ENCODE data around the gene MEX3D.

Gene MEX3D

DNA sequence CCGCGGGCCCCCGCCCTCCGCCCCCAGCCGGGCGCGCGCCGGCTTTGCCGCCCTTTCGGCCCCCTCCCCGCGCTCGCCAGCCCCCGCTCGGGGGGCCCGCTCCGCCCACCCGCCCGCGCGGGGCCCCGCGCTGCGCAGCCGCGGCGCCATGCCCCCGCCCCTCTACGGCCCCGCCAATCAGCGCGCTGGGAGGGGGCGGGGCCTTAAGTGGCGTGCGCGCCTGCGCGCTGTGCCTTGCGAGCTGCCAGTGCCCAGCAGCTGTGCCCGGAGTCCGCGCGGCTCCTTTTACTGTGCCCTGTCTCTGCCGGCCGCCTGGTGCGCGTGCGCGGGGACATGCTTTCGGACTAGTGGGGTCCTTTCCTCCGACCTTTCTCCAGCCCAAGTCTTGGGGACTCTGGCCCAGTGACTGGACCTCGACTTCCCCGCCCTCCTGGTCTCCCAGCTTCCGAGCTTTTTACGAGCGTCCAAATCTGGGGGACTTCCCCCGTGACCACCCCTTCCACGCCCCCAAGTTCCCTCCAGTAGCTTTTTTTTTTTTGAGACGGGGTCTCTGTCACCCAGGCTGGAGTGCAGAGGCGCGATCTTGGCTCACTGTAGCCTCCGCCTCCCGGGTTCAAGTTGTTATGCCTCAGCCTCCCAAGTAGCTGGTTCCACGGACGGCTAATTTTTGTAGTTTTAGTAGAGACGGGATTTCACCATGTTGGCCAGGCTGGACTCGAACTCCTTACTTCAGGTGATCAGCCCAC, 24.8 kb upstream of the MEX3D start, which contains the start of gene MBD3:
Gene MBD3 (minus strand): TSS at position 111 of the 746 bp plus-strand sequence. CDS start 234 bp downstream, outside the sequence.
- DNase-seq: peak; percentile 96

GRCh38 chr19:1592024-1592754, 24.1 kb upstream of the MEX3D start:
- peak; percentile 92 for DNase-seq

- no peak for DNase-seq
Measured at GRCh38 chr19:1591421-1592023, 23.4 kb upstream of the MEX3D start.

- peak; percentile 82 for DNase-seq
Measured at GRCh38 chr19:1590641-1591397, 22.7 kb upstream of the MEX3D start.

DNA sequence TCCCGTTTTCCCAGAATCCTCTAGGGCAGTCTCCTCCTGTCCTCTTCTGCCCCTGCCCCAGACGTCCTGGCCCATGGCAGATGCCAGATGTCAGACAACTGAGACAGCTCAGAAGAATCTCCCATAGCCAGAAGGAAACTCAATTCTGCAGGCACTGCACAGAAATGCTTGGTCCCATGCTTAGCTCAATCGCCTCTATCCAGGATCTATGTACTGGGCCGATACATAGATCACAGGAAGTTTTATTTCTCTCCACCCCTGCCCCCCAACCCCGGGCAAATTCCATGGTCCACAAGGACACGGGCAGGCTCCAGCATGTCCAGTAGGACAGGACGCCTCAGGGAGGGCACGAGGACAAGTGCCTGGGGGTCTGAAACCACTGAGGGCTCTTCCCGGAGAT, 19.7 kb upstream of the MEX3D start:
- no peak for DNase-seq

DNA sequence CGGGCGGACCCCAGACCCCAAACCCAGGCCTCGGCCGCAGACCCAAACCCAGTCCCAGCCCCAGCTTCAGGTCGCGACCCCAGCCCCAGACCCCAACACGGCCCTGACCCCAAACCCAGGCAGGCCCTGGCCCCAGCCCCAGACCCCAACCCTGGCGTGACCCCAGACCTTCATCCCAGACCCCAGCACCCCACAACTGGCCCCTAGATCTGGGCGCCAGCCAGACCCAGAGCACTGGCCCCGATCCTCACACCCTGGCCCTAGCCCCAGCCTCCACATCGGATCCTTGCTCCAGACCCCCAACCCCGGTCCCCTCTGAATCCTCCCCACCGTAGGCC, 17.1 kb upstream of the MEX3D start:
- DNase-seq: no peak

DNA sequence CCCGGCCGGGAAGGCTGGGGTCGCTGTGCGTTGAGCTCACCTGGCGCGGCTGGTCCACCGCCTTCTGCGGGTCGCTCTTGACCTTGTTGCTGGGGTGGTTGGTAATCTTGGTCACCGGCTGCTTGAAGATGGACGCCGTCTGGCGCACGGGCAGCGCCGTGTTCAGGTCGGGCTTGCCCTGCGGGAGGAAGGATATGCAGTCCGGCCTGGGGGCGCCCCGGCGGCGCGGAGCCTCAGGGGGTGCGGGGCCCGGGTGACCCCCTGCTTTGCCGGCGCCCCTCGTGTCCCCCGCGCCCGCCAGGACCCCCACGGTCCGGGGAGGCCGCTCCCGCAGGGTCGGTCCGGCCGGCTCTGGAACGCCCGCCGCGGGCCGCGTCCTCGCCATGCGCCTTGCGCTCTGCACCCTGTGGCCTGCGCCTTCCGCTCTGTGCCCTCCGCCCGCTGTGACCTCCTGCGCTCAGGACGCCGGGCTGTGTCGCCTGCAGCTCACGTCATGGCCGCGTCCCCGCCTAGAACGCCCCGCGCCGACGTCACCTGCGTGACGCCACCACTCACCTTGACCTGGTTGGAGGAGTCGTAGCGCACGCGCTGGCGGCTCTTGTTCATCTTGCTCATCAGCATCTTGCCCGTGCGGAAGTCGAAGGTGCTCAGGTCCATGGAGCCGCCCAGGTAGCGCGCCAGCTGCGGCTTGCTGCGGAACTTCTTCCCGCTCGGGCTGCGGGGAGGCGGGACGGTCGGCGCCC, 16.5 kb upstream of the MEX3D start:
- DNase-seq: no peak

- no peak for DNase-seq
Measured at GRCh38 chr19:1582201-1582600, 14.1 kb upstream of the MEX3D start.

DNA sequence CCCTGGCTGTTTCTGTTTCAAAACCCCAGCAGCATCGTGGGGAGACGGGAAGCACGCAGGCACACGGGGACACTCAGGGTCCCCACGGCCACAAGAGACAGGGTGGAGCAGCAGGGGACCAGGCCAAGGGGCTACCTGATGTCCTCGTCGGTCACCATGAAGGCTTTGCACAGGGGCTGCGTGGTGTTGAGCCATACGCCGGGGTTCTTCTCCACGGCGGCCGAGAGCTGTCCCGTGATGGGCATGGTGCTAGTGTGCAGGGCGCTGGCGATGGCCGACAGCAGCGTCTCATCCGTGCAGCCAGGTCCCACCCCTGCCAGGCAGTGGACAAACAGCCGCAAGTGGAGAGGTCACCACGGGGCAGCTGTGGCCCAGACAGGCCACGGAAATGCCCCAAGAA, 12.8 kb upstream of the MEX3D start:
- no peak for DNase-seq

- no peak for DNase-seq
Measured at GRCh38 chr19:1580382-1580781, 12.3 kb upstream of the MEX3D start.

DNA sequence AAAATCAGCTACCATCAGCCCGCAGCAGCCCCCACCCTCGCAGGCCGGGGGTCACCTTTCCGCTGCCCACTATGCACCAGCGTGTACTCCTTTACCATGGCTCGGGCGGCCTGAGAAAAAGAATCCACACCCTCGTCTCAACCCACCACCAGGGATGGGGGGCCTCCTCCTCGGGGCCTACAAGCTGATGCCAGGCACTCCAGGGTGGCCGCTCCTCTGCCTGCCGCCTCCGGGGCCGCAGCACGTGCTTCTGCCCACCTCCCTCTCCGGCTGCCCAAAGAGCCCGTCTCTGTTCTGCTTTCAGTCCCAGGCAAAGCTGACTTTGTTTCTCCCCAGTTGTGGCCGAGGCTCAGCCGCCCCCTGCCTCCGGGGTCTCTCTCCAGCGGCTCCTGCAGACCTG, 11.1 kb upstream of the MEX3D start:
- DNase-seq: no peak

DNA sequence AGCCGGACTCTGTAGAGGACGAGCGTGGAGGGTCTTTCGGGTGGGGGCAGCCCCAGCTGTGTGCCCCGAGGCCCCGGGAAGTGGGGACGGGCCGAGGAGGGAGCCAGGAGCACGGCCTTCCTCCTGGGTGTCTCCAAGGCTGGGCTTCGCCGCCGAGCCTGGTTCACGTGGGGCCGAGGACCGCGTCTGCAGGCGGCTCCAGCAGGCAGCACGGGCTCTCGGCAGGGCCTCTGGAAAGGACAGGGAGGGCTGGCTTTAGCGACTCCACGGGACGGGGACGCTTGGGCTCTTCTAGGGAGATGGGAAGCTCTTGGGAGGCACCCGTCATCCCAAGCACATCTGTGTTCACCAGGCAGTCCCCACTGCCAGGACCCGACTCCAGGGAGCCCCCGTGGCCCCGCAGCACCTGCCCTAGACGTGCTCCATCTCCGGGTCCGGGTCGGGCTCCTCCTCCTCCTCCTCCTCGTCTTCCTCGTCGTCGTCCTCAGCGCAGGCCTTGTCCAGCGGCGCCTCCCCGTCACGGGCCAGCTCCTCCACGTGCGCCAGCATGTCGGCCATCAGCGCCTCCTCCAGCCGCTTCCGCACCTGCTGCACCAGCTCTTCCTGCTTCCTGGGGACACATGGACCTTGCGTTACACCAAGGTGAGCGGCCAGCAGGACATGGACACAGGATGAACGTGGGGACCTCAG, 9.9 kb upstream of the MEX3D start:
- no peak for DNase-seq

DNA sequence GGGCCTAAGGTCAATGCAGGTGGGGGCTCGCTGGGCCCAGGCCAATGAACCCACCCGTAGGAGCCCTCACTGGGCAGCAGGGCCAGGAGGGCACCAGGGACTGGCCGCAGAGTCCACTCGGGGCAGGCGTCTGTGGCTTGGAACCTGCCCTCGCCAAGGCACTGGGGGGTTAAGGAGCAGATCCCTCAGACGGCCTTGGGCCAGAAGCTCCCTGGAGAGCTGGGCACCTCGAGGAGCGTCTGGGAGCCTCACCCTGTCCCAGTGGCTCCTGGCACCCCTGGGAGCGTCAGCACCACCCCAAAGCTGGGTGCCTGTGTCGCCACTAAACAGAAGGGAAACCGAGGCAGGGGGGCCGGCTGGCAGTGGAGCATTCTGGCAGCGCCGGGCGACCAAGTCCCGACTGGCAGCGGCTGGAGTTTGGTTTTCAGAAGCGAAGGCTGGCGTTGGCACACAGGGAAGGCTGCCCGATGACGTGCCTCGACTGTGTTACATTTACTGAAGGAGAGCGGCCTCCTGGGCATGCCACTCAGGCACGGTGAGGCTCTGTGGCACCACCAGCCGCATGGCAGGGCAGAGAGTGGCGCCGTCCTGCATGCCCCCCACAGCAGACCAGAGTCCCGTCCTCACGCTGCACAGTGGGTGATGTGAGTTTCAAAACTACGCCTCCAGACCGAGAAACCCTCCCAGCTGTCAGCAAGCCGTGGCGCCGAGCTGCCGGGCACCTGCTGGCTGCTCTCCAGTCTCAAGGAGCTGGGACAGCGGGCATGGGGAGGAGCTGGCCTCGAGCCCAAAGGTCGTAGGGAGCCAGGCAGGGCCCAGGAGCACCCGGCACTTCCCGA, 9.2 kb upstream of the MEX3D start:
- no peak for DNase-seq

GRCh38 chr19:1576242-1577089, 8.3 kb upstream of the MEX3D start:
- DNase-seq: no peak

DNA sequence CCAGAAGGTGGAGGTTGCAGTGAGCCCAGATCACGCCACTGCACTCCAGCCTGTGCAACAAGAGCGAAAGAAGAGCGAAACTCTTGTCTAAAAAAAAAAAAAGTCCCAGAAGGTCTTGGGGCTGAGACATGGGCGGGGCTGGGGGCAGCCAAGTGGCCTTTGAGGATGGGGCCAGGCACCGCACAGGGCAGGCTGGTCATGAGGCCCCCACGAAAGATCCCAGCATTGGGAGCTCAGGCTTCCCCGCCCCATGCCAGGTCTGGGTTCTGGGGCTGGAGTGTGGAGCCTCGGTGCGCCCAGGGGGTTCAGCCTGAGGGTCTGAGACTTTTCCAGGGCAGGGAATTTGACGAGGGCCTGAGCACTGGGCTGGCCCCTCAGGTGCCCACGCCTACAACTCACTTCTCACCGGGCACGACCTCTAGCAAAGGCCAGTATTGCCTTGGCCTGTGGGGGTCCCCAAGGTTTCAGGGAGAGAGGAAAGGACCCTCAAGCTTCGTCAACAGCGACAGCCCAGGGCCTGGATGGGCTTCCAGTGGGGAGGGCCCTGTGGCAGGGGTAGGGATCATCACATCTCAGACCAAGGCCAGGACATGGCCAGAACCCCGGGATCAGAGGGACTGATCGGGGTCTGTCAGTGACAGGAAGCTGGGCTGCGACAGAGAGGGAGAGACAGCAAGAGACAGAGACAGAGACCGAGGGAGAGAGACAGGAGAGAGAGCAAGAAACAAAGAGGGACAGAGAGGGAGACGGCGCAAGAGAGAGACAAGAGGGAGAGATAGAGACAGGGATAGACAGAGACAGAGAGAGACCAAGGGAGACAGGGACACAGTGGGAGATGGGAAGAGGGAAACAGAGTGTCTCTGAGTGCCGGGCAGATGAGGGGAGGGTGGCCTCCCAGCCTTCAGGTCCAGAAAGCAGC, 7.5 kb upstream of the MEX3D start:
- DNase-seq: no peak

DNA sequence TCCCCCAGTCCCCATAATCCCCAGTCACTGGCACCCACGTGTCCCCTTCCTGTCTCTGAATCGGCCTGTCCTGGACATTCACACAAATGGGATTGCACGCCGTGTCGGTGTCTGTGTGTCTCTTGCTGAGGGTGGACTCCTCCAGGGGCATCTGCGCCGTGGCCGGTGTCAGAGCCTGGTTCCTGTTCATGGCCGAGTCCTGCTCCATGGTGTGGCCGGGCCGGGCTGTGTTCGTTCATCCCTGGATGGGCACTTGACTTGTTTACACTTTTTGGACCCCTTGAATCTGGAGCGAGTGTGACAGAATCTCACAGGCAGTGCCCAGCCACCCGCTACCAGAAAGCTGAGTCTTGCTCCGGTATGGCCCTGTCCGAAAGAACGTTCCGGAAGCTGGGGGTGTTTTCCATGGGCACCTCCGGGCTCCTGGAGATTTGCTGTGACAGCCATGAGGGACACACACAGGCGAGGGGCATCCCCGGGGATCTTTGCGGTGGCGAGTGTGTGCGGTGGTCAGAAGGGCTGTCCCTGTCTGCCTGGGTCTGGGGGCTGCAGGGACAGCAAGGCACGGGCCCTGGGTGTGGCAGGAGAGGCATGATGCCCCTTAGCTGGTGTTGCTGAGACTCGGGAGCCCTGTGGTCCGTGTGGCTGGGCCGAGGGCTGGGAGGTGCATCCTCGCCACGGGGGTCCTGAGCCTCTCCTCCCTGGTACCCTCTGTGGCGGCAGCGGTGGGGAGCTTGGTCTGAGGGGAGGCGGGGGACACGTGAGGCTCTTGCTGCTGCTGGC, 6.4 kb upstream of the MEX3D start:
- no peak for DNase-seq

DNA sequence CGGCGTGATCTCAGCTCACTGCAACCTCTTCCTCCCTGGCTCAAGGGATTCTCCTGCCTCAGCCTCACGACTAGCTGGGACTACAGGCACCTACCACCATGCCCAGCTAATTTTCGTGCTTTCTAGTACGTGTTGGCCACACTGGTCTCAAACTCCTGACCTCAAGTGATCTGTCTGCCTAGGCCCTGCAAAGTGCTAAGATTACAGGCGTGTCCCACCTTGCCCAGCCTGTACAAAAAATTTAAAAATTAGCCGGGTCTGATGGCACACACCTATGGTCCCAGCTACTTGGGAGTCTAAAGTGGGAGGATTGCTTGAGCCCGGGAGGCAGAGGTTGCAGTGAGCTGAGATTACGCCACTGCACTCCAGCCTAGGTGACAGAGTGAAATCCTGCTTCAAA, 4.7 kb upstream of the MEX3D start:
- DNase-seq: no peak

GRCh38 chr19:1571358-1571757, 3.2 kb upstream of the MEX3D start:
- DNase-seq: no peak

All from hematopoietic multipotent progenitor cell treated with erythropoietin and hydrocortisone succinate and interleukin-3 and kit ligand, for 6 days (in vitro differentiated cells).